HFFc6 (cell line): ENCODE results near the gene ZNF524. TPM values are rescaled to one million over a fixed set of nuclear protein-coding genes. Genes with fewer than 3 reads are reported as not detected.

Experiments used
- DNase-seq: peaks from one replicate; pipeline ENCODE4 v3.0.0-alpha.2; 2018
- H3K27ac Mint-ChIP-seq: 2 replicates; pipeline ENCODE4 v1.8.0; 2020; ENCODE audit warnings: mild to moderate bottlenecking, mixed read lengths
- H3K27me3 Mint-ChIP-seq: 2 replicates; pipeline ENCODE4 v1.8.0; 2021; ENCODE audit warnings: mild to moderate bottlenecking, moderate library complexity, mixed read lengths; ENCODE audit not compliant: insufficient read depth
- H3K36me3 Mint-ChIP-seq: 2 replicates; pipeline ENCODE4 v1.8.0; 2021; ENCODE audit warnings: low read depth, mixed read lengths
- H3K4me1 Mint-ChIP-seq: 2 replicates; pipeline ENCODE4 v1.8.0; 2020; ENCODE audit warnings: low read depth, mixed read lengths
- H3K4me3 Mint-ChIP-seq: 2 replicates; pipeline ENCODE4 v1.8.0; 2020; ENCODE audit warnings: mild to moderate bottlenecking, moderate library complexity, mixed read lengths
- H3K9me3 Mint-ChIP-seq: 2 replicates; pipeline ENCODE4 v1.8.0; 2020; ENCODE audit warnings: mild to moderate bottlenecking, mixed read lengths
- total RNA-seq, 6 experiments: library from RNA; stranded (reverse); fragmentation: NEBNext Ultra II Directional; extraction: Animal tissue kit (Norgen Biotek cat#: 25700); gene quantifications; 2 replicates in 1 of 6; 3 replicates in 5 of 6; pipeline ENCODE4 v1.2.3, GENCODE V29; 2021
- TF ChIP-seq, protein P1 (sequence below): fragments of 200-600 bp; sonication (generic); IDR thresholded peaks from 2 replicates; pipeline ENCODE4 v1.5.0; 2021; ENCODE audit warnings: antibody characterized with exemption, mild to moderate bottlenecking

ZNF524 gene
- total RNA-seq, 6 experiments from 2014 or later = 9.3 to 12.0 (median 10.7) TPM

DNA sequence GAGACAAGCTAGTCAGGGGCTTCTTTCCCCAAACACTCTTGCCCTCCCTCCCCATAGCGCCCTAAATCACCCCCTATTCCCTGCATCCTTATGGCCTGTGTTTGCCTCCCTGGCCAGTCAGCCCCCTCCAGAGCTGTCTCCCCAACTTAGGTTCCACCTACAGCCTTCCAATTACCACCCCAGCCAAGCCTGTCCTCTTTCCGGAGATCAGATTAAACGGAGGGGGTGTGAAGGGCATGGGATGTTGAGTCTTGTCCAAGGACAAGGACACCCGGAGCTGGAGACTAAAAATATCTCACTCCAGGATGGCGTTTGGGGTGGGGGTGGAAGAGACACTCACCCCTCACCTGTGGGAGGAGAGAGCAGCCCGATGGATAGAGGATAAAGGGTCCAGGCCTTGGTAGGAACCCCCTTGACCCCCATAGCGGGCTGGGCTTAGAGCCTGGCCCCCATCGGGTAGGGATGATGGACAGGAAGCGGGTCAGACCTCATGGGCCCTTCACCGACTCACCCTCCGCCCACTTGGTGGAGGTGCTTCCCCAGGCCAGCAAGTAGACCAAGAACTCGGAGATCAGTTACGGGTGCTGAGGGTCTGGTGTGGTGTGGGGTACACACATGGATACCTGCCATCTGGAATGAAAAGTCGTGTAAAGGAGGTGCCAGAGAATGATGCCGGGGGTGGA lies 11.4 kb downstream of the ZNF524 start:
- Mint-ChIP-seq H3K4me3 (no peak overlapping the region), H3K4me1 (peaks cover 23% of the 10 kb centered on the region), H3K9me3 (peaks cover 7% of the 10 kb centered on the region), H3K27ac (no peak overlapping the region), H3K36me3 (peaks cover 45% of the 10 kb centered on the region), H3K27me3 (peaks cover 1% of the 10 kb centered on the region; the same call in 1 of the 2 replicates)
- TF ChIP-seq, protein P1, sequence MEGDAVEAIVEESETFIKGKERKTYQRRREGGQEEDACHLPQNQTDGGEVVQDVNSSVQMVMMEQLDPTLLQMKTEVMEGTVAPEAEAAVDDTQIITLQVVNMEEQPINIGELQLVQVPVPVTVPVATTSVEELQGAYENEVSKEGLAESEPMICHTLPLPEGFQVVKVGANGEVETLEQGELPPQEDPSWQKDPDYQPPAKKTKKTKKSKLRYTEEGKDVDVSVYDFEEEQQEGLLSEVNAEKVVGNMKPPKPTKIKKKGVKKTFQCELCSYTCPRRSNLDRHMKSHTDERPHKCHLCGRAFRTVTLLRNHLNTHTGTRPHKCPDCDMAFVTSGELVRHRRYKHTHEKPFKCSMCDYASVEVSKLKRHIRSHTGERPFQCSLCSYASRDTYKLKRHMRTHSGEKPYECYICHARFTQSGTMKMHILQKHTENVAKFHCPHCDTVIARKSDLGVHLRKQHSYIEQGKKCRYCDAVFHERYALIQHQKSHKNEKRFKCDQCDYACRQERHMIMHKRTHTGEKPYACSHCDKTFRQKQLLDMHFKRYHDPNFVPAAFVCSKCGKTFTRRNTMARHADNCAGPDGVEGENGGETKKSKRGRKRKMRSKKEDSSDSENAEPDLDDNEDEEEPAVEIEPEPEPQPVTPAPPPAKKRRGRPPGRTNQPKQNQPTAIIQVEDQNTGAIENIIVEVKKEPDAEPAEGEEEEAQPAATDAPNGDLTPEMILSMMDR = no peak
- DNase-seq = no peak

DNA sequence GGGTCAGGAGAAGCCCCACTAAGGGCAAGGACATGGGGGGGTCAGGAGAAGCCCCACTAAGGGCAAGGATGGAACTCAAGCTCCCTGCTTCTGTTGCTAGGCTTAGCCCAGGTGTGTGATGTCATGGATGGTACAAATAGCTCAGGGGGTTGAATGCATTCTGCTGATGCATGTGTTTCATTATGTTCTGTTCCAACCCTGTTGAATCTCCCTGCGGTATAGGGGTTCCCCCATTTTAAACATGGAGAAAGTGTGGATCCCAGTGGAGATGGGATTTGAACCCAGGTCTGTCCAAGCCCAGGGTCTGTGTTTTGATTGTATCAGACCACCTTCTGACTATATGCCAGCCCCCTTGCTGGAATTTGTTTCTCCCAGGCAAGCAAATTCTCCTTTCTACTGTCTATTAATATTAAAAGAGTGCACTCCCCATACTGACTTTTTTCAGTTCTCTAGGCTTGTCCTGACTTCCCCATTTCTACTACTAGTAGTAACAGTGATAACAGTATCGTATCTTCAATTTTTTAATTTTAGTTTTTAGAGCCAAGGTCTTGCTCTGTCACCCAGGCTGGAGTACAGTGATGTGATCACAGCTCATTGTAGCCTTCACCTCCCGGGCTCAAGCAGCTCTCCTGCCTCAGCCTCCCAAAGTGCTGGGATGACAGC lies 12.0 kb downstream of the ZNF524 start:
- no peak overlapping the region for H3K27ac Mint-ChIP-seq
- DNase-seq = no peak
- peaks cover 39% of the 10 kb centered on the region for H3K36me3 Mint-ChIP-seq

DNA sequence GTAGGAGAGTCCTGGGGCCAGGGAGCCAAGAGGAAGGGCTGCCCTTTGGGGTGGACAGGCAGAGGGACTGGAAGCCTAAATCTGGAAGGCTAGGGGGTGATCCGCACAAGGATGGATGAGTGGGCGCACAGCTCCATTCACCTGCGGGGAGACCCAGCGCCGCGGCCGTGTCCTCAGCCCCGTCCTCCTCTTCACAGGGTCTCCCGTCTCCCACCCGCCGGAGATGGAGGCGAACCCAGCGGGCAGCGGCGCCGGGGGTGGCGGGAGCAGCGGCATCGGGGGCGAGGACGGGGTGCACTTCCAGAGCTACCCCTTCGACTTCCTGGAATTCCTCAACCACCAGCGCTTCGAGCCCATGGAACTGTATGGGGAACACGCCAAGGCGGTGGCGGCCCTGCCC lies 13.3 kb downstream of the ZNF524 start:
- Mint-ChIP-seq H3K27me3 (peaks cover 1% of the 10 kb centered on the region; the same call in 1 of the 2 replicates), H3K4me3 (no peak overlapping the region), H3K36me3 (peaks cover 37% of the 10 kb centered on the region), H3K4me1 (peaks cover 4% of the 10 kb centered on the region; the same call in 1 of the 2 replicates), H3K9me3 (peaks cover 7% of the 10 kb centered on the region), H3K27ac (no peak overlapping the region)
- TF ChIP-seq, protein P1 = no peak
- DNase-seq = no peak

More for the DNA sequence above, 12.0 kb downstream of the ZNF524 start:
- H3K4me3 Mint-ChIP-seq = no peak overlapping the region
- H3K27me3 Mint-ChIP-seq = peaks cover 1% of the 10 kb centered on the region; the same call in 1 of the 2 replicates
- peaks cover 7% of the 10 kb centered on the region for H3K9me3 Mint-ChIP-seq
- TF ChIP-seq, protein P1 = no peak
- peaks cover 16% of the 10 kb centered on the region for H3K4me1 Mint-ChIP-seq

DNA sequence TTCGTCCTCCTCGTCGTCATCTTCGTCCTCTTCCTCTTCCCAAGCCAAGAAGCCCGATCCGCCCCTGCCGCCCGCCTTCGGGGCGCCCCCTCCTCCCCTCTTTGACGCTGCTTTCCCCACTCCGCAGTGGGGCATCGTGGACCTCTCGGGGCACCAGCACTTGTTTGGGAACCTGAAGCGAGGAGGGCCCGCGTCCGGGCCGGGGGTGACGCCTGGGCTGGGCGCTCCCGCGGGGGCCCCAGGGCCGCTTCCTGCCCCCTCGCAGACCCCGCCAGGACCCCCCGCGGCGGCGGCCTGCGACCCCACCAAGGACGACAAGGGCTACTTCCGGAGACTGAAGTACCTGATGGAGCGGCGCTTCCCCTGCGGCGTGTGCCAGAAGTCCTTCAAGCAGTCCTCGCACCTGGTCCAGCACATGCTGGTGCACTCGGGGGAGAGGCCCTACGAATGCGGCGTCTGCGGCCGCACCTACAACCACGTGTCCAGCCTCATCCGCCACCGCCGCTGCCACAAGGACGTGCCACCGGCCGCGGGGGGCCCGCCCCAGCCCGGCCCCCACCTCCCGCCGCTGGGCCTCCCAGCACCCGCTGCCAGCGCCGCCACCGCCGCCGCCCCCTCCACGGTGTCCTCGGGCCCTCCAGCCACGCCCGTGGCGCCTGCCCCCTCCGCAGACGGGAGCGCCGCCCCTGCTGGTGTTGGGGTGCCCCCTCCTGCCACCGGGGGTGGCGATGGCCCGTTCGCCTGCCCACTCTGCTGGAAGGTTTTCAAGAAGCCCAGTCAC lies 14.0 kb downstream of the ZNF524 start:
- no peak for DNase-seq

More for the DNA sequence above, 14.0 kb downstream of the ZNF524 start:
- Mint-ChIP-seq H3K27ac (no peak overlapping the region), H3K4me3 (no peak overlapping the region), H3K9me3 (peaks cover 7% of the 10 kb centered on the region), H3K4me1 (no peaks in the 10 kb centered on the region; the same call in 1 of the 2 replicates), H3K27me3 (peaks cover 1% of the 10 kb centered on the region; the same call in 1 of the 2 replicates), H3K36me3 (peaks cover 32% of the 10 kb centered on the region)
- TF ChIP-seq, protein P1 = no peak
